NCI-H460 (cell line): ENCODE results near the gene NKX1-1. TPM values are rescaled to one million over a fixed set of nuclear protein-coding genes. Genes with fewer than 3 reads are reported as not detected.
"Not testable (repeated sequence)": the region's sequence is repeated elsewhere in the genome, so short reads cannot be mapped to it uniquely, and the experiment has no call there.

Experiments used
- DNase-seq: peaks from one replicate; pipeline ENCODE4 v3.0.0-alpha.2; 2016; ENCODE audit warnings: low read depth; ENCODE audit errors: extremely low read depth
- total RNA-seq: library from RNA; depleted of rRNA; stranded (reverse); fragments of >200 nt; shearing (Covaris generic); gene quantifications from 2 replicates; pipeline ENCODE4 v1.2.3, GENCODE V29; 2014

NKX1-1 gene
- total RNA-seq, 1 experiment from 2014 or later: not detected

GRCh38 chr4:1376391-1376840 lies 29.8 kb downstream of the NKX1-1 start:
- no peak for DNase-seq

GRCh38 chr4:1375761-1376322 lies 30.4 kb downstream of the NKX1-1 start:
- no peak for DNase-seq

- DNase-seq: no peak
Observed at GRCh38 chr4:1375051-1375721, 31.1 kb downstream of the NKX1-1 start.

GRCh38 chr4:1374706-1375045 lies 31.6 kb downstream of the NKX1-1 start:
- DNase-seq: no peak

- DNase-seq: no peak
Observed at GRCh38 chr4:1373892-1374705, 32.1 kb downstream of the NKX1-1 start.

- not testable (repeated sequence) for DNase-seq
Observed at GRCh38 chr4:1372576-1372975, 33.7 kb downstream of the NKX1-1 start.

- DNase-seq: no peak
Observed at GRCh38 chr4:1371176-1372165, 34.8 kb downstream of the NKX1-1 start.

- no peak for DNase-seq
Observed at GRCh38 chr4:1370321-1371124, 35.7 kb downstream of the NKX1-1 start.

GRCh38 chr4:1369479-1370079 lies 36.7 kb downstream of the NKX1-1 start:
- no peak for DNase-seq

- no peak for DNase-seq
Observed at GRCh38 chr4:1369091-1369450, 37.2 kb downstream of the NKX1-1 start.

GRCh38 chr4:1368421-1369090 lies 37.7 kb downstream of the NKX1-1 start:
- DNase-seq: no peak

GRCh38 chr4:1367936-1368289 lies 38.3 kb downstream of the NKX1-1 start:
- no peak for DNase-seq

GRCh38 chr4:1367230-1367935 lies 38.9 kb downstream of the NKX1-1 start:
- no peak for DNase-seq

- DNase-seq: no peak
Observed at GRCh38 chr4:1366371-1367229, 39.6 kb downstream of the NKX1-1 start.

- no peak for DNase-seq
Observed at GRCh38 chr4:1365271-1366178, 40.7 kb downstream of the NKX1-1 start.

GRCh38 chr4:1364748-1365147 lies 41.5 kb downstream of the NKX1-1 start:
- no peak for DNase-seq
